GM18511 (cell line): Measurements from ENCODE around the gene GLI1.
"Not testable (repeated sequence)": the region's sequence is repeated elsewhere in the genome, so short reads cannot be mapped to it uniquely, and the experiment has no call there.

Experiments used
- ATAC-seq: cut with Tn5 transposase; IDR thresholded peaks from one replicate; pipeline ENCODE4 v1.9.1; 2021; ENCODE audit warnings: mild to moderate bottlenecking, moderate library complexity; ENCODE audit not compliant: unreplicated experiment

Gene GLI1

DNA sequence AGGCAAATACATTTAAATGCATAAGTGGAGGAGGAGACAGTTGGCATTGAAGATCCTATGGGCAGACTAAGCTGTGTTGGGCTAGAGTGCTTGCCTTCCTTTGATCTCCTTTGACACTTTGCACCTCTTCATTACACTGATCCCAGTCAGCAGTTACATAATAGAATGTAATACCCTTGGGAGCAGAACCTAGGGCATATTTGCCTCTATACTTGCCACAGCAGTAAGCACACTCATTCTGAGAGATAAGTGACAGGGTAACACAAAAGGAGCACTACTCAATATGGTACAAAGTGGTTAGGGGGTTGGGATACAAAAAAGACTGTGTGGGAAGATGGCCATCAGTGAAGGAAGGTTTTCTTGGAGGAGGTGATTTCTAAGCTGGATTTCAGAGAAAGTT is 37.2 kb downstream of the GLI1 start:
- no peak for ATAC-seq

DNA sequence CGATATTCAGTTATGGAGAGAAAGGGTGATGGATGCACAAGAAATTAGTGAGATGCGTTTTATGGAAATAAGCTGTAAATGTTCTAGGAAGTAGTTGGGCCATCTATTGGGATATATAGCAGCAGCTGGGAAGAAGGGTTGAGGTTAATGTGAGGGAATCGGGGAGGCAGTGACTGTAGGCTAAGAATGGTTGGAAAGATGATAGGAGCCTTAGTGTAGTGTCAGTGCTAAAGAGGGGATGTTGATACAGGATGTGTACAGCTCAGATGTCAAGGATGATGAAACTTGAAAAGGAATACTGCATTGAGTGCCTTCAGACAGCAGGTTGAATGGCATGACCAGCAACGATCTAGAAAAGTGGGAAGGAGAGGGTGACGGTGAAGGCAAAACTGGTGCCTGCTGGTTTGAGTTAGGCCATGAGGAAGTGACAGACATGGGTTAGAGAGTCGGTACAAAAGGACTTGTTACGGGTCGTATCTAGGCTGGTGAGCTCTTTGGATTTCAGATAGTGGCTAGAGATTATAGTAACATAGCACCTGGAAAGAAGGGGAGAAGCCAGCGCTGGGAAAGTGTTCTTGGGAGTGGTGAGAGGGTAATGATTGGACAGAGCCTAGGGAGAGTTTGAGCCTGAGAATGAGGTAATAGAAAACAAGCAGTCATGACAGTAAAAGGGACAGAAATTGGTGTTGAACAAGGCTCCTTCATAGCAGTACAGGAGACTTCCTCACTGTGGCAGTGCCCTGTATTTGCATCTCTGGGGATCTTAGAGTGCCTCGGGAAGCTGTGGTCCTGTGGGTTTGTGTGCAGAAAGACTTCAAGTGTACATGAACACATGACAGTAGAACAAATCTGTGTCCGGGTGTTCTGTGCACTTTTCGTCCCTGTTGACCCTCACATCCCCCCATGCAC is 37.9 kb downstream of the GLI1 start:
- no peak for ATAC-seq

DNA sequence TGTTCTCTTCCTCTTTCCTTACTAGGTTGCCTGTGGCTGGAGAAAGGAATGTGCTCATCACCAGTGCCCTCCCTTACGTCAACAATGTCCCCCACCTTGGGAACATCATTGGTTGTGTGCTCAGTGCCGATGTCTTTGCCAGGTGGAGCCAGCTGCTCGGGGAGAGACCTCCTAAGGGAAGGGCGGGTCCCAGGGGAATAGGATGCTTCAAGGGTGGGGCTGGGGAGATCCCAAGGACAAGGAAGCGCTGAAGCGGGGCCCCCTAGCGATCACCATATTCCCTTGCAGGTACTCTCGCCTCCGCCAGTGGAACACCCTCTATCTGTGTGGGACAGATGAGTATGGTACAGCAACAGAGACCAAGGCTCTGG is 38.5 kb downstream of the GLI1 start:
- no peak for ATAC-seq

DNA sequence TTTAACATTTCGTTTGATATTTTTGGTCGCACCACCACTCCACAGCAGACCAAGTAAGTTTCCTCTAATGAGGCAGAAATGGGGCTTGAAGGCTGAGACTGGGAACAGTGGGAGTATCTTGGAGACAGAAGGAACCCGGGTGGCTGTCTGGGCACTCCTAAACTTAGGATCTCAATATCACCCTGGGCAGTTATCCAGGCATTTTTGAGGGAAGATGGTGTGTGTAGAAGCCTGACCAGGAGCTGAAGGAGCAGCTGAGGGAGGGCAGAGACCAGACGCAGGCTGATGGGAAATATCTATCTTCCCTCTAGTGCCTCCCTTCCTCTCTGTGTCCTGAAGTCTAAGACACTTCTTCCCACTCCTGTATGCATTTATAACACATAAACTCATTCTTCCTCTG is 39.0 kb downstream of the GLI1 start:
- no peak for ATAC-seq

DNA sequence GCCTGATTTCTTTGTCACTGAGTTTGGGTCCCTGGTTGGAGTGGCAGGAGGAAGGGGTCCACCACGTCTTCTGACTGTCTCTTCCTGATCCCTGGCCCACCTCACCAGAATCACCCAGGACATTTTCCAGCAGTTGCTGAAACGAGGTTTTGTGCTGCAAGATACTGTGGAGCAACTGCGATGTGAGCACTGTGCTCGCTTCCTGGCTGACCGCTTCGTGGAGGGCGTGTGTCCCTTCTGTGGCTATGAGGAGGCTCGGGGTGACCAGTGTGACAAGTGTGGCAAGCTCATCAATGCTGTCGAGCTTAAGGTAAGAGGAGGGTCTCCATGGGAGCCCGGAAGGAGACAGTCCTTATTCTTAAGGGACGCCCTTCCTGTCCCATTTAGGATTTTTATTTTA is 40.6 kb downstream of the GLI1 start:
- ATAC-seq, result no peak

DNA sequence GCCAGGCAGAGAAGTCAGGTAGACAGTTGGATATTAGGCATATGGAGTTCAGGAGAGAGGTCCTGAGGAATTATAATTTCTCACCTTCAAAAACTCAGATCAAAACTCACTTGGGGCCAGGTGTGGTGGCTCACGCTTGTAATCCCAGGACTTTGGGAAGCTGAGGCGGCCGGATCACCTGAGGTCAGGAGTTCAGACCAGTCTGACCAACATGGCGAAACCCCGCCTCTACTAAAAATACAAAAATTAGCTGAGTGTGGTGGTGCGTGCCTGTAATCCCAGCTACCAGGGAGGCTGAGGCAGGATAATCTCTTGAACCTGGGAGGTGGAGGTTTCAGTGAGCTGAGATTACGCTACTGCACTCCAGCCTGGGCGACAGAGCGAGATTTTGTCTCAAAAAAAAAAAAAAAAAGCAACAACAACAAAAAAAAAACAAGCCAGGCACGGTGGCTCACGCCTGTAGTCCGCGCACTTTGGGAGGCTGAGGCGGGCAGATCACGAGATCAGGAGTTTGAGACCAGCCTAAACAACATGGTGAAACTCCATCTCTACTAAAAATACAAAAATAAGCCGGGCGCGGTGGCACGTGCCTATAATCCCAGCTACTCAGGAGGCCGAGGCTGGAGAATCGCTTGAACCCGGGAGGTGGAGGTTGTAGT is 42.9 kb downstream of the GLI1 start:
- not testable (repeated sequence) for ATAC-seq

DNA sequence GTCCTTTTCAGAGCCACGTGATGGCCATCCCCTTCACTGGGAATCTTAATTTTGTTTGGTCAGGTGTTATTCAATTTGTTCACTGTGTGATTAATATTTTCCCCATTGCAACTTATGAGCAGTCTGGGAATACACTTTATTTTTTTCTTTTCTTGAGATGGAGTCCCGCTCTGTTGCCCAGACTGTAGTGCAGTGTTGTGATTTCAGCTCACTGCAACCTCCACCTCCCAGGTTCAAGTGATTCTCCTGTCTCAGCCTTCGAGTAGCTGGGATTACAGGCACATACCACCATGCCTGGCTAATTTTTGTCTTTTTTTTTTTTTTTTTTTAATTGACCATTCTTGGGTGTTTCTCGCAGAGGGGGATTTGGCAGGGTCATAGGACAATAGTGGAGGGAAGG is 47.0 kb downstream of the GLI1 start:
- ATAC-seq, result not testable (repeated sequence)

DNA sequence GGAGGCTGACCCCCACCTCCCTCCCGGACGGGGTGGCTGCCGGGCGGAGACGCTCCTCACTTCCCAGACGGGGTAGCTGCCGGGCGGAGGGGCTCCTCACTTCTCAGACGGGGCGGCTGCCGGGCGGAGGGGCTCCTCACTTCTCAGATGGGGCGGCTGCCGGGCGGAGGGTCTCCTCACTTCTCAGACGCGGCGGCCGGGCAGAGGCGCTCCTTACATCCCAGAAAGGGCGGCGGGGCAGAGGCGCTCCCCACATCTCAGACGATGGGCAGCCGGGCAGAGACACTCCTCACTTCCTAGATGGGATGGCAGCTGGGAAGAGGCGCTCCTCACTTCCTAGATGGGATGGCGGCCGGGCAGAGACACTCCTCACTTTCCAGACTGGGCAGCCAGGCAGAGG is 48.2 kb downstream of the GLI1 start:
- not testable (repeated sequence) for ATAC-seq

DNA sequence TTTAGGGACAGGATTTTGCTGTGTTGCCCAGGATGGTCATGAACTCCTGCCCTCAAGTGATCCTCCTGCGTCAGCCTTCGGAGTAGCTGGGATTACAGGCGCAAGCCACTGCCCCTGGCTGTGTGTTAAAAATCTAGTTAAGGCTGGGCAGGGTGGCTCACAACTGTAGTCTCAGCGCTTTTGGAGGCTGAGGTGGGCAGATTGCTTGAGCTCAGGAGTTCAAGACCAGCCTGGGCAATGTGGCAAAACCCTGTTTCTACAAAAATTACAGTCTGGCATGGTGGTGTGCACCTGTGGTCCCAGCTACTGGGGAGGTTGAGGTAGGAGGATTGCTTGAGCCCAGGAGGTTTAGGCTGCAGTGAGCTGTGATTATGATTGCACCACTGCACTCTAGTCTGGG is 51.6 kb downstream of the GLI1 start:
- ATAC-seq, result no peak

DNA sequence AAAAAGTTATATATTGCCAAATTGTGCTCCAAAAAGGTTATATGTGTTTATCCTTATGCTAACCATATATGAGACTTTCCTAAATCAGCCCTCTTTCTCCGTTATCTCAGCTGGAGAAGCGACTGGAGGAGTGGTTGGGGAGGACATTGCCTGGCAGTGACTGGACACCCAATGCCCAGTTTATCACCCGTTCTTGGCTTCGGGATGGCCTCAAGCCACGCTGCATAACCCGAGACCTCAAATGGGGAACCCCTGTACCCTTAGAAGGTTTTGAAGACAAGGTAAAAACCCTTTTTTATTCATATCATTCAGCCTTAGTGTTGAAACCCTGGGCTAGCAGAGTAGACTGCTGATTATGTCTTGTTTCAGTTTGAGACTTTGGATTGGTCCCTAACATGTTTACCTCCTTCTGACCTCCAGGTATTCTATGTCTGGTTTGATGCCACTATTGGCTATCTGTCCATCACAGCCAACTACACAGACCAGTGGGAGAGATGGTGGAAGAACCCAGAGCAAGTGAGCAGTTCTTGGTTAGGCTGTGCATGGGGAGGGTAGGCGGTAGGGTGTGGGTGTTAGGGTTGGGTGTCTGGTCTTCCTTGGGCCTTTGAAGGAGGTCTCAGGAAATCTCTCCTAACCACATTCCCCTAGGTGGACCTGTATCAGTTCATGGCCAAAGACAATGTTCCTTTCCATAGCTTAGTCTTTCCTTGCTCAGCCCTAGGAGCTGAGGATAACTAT is 52.2 kb downstream of the GLI1 start:
- no peak for ATAC-seq

DNA sequence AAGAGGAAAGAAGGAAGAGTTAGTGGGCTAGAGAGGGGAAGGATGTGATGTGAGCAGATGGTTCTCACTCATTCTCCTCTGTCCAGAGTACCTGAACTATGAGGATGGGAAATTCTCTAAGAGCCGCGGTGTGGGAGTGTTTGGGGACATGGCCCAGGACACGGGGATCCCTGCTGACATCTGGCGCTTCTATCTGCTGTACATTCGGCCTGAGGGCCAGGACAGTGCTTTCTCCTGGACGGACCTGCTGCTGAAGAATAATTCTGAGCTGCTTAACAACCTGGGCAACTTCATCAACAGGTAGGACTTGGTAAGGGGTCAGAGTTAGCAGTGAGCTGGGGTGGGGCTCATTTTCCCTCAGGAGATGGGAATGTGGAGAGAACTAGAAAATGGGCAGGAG is 53.1 kb downstream of the GLI1 start:
- no peak for ATAC-seq

DNA sequence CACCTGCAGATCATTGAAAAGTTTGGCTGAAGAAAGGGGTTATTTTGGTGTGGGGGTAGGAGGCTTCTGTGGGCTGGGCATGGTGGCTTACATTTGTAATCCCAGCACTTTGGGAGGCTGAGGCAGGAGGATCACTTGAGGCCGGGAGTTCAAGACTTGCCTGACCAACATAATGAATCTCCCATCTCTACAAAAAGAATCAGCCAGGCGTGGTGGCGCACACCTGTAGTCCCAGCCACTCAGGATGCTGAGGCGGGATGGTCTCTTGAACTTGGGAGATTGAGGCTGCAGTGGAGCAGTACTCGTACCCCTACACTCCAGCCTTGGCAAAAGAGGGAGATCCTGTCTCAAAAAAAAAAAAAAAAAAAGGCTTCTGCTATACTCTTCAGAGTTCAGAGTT is 53.7 kb downstream of the GLI1 start:
- ATAC-seq, result no peak

DNA sequence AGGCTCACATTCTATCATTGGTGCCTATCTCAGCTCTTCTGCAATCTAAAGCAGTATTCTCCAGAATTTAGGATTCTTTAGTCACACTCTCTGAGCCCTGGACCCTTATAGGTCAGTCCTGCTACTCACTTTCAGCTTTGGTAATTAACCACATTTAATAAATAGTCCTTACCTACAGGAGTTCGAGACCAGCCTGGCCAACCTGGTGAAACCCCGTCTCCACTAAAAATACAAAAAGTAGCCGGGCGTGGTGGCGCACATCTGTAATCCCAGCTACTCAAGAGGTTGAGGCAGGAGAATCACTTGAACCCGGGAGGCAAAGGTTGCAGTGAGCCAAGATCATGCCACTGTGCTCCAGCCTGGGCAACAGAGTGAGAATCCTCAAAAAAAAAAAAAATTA is 54.1 kb downstream of the GLI1 start:
- ATAC-seq, result not testable (repeated sequence)

DNA sequence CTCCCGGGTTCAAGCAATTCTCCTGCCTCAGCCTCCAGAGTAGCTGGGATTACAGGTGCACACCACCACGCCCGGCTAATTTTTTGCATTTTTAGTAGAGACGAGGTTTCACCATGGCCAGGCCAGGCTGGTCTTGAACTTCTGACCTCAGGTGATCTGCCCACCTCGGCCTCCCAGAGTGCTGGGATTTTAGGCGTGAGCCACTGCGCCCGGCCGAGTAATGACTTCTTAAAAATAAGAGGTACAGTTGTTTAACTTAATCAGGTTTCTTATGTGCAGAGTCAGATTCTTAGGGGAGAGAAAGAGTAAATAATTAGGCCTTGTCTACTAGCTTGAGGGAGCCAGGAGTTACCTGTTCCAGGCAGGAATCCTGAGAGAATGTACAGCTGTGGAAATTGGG is 54.7 kb downstream of the GLI1 start:
- not testable (repeated sequence) for ATAC-seq

DNA sequence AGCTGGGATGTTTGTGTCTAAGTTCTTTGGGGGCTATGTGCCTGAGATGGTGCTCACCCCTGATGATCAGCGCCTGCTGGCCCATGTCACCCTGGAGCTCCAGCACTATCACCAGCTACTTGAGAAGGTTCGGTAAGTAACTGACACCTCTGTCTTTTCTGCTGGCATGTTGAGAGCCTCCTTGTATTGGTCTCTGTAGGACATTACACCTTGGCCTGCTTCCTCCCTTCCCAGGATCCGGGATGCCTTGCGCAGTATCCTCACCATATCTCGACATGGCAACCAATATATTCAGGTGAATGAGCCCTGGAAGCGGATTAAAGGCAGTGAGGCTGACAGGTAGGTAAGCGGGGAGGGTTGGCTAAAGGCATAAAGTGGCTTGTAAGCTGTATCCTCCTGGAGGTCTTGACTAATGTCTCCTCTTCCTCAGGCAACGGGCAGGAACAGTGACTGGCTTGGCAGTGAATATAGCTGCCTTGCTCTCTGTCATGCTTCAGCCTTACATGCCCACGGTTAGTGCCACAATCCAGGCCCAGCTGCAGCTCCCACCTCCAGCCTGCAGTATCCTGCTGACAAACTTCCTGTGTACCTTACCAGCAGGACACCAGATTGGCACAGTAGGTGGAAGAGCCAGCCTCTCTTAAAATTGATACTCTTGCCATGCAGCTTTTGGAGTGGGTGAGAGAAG is 55.3 kb downstream of the GLI1 start:
- no peak for ATAC-seq

DNA sequence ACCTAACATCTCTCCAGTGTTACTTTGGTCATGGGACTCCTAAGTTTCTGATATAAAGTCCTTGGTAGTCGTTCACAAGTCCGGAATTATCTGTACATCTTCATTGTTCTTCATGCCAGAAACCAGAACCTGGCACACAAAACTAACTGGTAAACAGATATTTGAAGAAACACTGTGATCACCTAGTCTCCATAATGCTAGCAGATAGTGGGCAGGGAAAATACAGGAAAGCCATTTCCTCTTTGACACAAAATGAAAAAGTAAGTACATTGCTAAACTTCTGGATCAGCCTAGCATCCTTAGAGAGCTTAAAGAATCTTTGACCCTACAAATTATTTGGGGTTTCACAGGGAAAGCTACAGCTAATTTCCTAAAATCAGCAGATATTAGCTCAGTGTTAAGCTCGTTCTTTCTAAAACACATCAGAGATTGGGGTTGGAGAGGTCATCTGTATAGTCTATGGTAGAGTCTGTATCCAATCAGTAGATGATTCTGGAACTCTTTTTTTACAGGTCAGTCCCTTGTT is 55.9 kb downstream of the GLI1 start:
- ATAC-seq, result no peak

DNA sequence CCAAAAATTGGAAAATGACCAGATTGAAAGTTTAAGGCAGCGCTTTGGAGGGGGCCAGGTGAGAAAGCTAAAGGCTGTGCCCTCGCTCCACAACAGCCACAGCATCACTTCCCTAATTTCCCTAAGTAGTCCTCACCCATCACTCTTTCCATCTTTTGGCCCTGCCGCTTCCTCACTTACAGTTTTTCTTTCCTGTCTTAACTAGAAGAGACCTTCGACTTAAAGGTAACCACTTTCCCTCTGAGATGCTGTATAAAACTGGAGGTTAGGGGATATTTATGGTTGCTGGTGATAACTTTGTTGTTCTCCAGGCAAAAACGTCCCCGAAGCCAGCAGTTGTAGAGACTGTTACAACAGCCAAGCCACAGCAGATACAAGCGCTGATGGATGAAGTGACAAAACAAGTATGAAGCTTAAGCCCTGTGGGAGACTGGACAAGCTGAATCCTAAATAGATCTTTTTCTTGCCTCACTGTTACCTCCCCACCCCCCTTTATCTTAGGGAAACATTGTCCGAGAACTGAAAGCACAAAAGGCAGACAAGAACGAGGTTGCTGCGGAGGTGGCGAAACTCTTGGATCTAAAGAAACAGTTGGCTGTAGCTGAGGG is 56.5 kb downstream of the GLI1 start:
- ATAC-seq, result no peak

DNA sequence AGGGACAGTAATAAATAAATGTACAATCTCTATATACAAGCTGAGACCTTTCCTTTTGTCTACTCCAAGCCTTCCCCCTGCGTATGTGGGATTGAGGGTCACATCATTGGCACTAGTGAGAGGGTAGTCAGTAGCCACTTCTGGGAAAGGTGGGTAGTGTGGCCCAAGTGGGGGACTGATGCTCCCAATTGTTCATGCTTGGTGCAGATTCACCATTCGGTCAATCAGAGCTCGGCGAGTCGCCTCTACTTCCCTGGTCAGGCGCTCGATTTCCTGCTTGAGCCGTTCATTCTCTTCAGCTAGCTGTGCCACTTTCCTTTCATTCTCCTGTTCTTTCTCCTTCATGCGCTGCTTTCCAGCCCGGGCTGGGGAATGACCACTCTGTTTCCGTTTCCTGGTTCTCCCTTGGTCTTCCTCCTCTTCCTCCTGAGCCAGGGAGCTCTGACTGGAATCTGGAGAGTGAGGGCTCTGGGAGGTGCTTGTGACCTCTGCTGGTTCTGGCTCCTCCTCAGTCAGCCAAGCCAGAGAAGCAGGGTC is 57.1 kb downstream of the GLI1 start:
- no peak for ATAC-seq

DNA sequence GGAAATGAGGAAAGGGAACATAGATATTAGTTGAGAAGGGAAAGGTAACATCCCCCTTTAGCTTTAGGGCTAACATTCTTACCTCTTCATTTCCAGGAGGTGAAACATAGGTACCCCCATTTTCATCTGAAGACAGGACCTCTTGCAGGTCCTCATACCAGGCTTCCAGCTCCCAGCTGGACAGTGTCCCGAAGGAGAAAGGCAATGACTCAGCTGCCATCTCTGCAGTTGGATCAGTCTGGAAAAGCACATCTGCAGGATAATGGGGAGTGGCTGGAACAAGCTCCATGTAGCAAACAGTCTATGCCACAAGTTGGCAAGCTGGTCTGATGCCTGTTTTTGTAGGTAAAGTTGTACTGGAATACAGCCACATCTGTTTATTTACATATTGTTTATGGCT is 57.6 kb downstream of the GLI1 start:
- no peak for ATAC-seq

DNA sequence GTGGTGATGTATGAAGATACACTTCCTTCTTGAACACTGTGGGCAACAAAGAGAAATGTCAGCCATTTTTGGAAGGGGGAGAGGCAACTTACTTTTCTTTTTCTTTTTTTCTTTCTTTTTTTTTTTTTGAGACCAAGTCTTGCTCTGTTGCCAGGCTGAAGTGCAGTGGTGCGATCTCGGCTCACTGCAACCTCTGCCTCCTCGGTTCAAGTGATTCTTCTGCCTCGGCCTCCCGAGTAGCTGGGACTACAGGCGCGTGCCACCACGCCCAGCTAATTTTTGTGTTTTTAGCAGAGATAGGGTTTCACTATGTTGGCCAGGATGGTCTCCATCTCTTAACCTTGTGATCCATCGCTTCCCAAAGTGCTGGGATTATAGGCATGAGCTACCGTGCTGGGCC is 58.1 kb downstream of the GLI1 start:
- ATAC-seq, result not testable (repeated sequence)
